GM12872 (cell line): ENCODE measurements around the gene TMEM117.

ENCODE experiments used
- TF ChIP-seq, protein P1 (sequence below): IDR thresholded peaks from 3 replicates; pipeline ENCODE4 v1.5.1; 2011; ENCODE audit warnings: low read depth, mild to moderate bottlenecking, low read length, moderate library complexity; ENCODE audit not compliant: insufficient read depth

The TMEM117 gene

DNA sequence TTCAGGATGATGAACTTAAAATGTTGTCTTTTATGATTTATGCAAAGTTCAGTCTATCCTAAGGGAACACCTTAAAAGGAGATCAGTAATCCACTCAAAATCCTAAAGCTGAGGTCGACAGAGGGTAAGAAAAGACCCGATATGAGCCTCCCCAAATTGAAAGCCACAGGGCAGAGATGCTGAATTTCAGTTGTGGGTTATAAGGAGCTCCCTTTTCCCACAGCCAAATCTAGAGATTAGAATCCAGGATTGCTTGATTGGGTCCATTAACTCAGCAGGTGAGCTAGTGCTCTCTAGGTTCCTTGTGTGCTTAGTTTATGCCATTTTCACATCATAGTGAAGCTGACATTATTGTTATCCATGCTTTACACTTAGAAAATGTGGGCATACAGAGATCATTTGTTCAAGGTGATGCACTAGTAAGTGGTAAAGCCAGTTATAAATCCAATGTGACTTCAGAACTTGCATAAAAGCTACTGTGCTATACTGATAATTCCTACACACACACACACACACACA lies 417.5 kb downstream of the TMEM117 start:
- TF ChIP-seq, protein P1, sequence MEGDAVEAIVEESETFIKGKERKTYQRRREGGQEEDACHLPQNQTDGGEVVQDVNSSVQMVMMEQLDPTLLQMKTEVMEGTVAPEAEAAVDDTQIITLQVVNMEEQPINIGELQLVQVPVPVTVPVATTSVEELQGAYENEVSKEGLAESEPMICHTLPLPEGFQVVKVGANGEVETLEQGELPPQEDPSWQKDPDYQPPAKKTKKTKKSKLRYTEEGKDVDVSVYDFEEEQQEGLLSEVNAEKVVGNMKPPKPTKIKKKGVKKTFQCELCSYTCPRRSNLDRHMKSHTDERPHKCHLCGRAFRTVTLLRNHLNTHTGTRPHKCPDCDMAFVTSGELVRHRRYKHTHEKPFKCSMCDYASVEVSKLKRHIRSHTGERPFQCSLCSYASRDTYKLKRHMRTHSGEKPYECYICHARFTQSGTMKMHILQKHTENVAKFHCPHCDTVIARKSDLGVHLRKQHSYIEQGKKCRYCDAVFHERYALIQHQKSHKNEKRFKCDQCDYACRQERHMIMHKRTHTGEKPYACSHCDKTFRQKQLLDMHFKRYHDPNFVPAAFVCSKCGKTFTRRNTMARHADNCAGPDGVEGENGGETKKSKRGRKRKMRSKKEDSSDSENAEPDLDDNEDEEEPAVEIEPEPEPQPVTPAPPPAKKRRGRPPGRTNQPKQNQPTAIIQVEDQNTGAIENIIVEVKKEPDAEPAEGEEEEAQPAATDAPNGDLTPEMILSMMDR = no peak

DNA sequence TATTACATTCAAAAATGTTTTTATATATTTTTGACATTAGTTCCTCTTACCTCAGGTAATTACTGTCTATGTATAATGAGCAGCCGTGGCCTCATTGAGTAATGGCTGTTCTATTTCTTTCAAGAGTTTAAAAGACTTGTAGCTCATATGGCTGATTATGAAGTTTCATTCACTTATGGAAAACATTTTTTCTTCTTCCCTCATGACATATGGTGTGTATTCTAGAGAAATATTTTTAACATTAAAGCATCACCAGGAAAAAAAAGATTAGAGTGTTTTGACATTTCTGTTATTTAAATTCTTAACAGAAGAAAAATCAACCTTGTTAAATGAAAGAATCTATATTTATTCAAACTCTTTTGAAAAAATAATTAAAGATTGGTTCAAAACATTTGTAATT lies 422.4 kb downstream of the TMEM117 start:
- TF ChIP-seq, protein P1 = no peak

DNA sequence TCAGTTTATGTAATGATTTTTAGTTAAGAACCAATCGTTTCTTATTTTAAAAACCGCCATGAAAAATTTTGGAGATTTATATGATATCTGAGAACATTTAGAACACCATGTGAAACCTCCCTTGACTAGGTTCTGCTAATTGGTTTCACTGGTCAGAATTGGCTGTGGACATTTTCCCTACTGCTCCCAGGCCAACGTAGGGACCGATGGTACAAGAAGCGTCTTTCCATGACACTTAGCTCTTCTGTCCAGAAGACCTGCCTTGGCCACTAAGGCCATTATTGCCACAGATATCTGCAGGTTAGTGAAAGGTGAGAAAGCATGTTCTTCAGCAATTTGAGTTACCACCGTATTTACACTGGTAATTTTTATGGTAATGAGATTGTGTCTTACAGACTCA lies 424.0 kb downstream of the TMEM117 start:
- TF ChIP-seq, protein P1 = no peak

DNA sequence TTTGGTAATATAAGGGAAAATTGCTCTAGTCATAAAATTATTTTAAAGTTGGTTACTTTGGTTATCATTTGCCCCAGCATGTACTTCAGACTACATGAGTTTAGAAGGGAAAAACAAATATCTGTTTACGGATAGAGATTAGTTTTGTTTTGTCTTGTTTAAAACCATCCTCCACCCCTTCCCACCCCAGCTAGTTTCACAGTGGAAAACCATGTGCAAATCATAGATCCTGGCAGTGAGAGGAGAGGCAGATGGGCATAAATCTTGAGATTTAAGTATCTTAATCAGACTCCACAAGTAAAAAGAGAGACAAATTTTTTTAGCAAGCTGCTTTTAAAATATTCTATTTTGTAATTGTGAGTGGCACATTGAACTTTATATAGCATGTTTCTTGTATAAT lies 424.7 kb downstream of the TMEM117 start:
- TF ChIP-seq, protein P1 = no peak

DNA sequence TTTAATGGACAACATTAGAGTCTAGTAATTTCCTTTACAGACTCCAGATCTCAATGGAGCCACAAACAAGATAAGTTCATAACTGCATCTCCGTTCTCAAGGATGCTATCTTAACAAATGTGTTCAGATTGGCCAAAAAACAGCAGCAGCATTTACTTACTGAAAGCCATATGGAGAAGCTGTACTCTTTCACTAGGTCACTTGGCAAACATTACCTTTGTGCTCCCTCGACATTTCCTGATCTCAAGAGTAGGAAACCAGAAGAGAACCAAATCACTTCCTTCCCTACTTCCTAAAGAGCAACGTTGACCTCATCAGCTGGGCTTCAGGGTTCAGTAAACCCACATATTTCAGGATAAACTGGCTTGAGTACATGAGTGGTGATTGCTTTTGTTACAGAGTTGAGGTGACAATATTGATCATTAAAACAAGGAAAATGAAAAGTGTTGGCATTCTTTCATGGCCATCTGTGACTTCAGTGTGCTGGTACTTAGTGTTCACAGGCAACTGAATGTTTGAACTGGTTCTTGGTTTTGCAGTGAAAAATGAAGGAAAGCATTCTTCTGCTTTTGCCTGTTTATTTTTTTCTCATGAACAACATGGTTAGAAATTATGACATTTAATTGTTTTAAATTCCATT lies 449.6 kb downstream of the TMEM117 start:
- TF ChIP-seq, protein P1 = no peak

DNA sequence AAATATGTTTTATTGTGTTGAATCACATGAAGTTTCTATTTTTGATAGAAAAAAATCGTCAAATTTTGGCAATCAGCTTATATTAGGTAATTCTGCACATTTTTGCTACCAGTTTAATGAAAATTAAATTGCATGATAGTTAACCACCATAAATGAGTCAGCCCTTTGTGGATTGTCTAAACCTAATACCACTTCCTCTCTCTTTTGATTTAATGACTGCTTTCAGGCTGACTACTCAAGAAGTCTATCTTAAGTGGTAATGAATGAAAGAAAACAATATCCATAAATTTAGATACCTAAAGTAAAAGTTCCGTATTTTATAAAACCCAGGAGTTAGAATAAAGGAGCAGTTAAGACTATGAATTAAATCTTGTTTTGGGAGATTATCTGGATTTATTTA lies 450.5 kb downstream of the TMEM117 start:
- TF ChIP-seq, protein P1 = no peak

DNA sequence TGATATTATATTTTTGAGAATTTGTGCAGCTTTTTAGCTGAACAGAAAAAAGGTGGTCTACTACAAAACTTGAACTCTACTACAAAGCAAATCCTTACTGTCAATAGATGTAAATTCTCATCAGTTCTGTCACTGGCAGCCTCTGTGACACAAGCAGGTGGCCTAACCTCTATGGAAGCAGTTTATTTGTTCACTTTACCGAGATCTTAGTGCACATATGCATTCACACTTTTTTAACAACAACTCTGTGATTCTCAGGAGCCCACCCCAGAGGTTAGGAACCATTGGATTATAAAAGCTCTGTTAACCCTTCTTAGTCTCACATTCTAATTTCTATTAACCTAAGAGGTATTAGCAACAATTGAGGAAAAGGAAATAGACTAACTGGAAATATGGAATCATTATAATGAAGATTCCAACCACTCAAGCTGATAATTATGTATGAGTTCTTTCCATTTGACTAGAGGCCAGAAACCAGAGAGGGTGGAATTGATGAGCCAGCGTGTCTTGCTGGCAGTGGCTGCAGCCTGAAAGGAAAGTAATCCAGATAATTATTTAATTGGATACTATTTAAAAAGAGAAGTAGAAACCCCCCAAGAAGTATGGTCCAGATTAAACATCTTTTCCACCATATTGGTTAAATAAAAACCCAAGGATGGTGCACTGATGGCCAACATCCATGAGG lies 451.1 kb downstream of the TMEM117 start:
- TF ChIP-seq, protein P1 = no peak
